Activated CD4-positive, alpha-beta memory T cell treated with anti-CD3 and anti-CD28 coated beads for 36 hours (primary cell): ENCODE measurements around the gene ZNF513. TPM values are rescaled to one million over a fixed set of nuclear protein-coding genes. Genes with fewer than 3 reads are reported as not detected.

Source experiments
- CTCF ChIA-PET: fragments of 350-600 bp; sonication (Branson Sonifier 250); formaldehyde crosslinking; loops from one replicate; lab custom pipeline; 2021; ENCODE audit warnings: antibody characterized with exemption, inconsistent platforms; lab: Charles Lee
- POLR2A ChIA-PET: fragments of 350-600 bp; sonication (Branson Sonifier 250); formaldehyde crosslinking; loops from one replicate; lab custom pipeline; 2021; ENCODE audit warnings: antibody characterized with exemption; lab: Charles Lee
- DNase-seq: peaks from one replicate; pipeline ENCODE4 v3.0.0-alpha.2; 2020
- H3K27ac Mint-ChIP-seq: one replicate; pipeline ENCODE4 v1.8.0; 2021; ENCODE audit warnings: mixed read lengths
- H3K27me3 Mint-ChIP-seq: one replicate; pipeline ENCODE4 v1.8.0; 2021; ENCODE audit warnings: mixed read lengths
- H3K36me3 Mint-ChIP-seq: one replicate; pipeline ENCODE4 v1.8.0; 2021; ENCODE audit warnings: mixed read lengths
- H3K4me1 Mint-ChIP-seq: one replicate; pipeline ENCODE4 v1.8.0; 2021; ENCODE audit warnings: low read depth, mixed read lengths
- H3K4me3 Mint-ChIP-seq: one replicate; pipeline ENCODE4 v1.8.0; 2021; ENCODE audit warnings: mild to moderate bottlenecking, mixed read lengths
- H3K9me3 Mint-ChIP-seq: one replicate; pipeline ENCODE4 v1.8.0; 2021; ENCODE audit warnings: mixed read lengths
- intact Hi-C: fragments of 100-400 bp; cut with micrococcal nuclease; formaldehyde crosslinking; loops from one replicate; pipeline ENCODE4 v1.15.1; 2023
- total RNA-seq, 2 experiments: library from RNA; stranded (reverse); gene quantifications; one replicate each; pipeline ENCODE4 v1.2.3, GENCODE V29; 2021

Gene ZNF513
- total RNA-seq, 2 experiments from 2014 or later: 8.6 to 9.7 TPM

DNA sequence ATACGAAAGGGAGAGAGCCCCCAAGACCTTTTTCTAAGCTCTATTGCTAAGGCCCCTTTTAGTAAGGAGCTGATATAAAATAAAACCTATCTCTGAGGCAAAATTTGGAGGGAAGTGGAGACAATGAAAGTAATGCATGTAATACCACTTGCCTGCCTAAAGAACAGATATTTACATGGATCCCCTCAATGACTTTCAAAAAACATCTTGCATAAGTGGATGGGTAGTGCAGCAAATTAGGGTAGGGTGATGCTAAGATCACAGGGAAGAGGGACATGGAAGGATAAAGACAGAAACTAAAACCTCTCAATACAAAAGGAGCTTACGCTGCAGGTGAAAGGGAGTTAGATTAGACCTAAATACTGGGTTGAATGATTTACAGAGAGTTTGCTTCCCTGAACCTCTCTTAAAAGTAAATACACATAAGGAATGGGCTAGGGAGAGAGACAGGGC, 1.1 kb downstream of the ZNF513 start:
- Mint-ChIP-seq H3K36me3 (peaks cover 71% of the 10 kb centered on the region), H3K4me3 (peak overlapping the region; percentile 90), H3K4me1 (peaks cover 22% of the 10 kb centered on the region), H3K27ac (peak overlapping the region; percentile 80), H3K9me3 (no peaks in the 10 kb centered on the region), H3K27me3 (no peaks in the 10 kb centered on the region)
- CTCF ChIA-PET: interaction anchor here (0.8 to 2.5 kb wide), 5 partner anchors 8 to 303 kb away, joined by 4 to 15 read pairs (median 6); partner anchors contain the start of genes EIF2B4, PPM1G and SNX17
- no peak for DNase-seq
- POLR2A ChIA-PET: interaction anchor here (0.7 to 5.0 kb wide), 6 partner anchors 9 to 328 kb away, joined by 3 to 54 read pairs (median 3); partner anchors contain the start of genes EIF2B4, PPM1G and SNX17
- intact Hi-C loops: no loop called here

DNA sequence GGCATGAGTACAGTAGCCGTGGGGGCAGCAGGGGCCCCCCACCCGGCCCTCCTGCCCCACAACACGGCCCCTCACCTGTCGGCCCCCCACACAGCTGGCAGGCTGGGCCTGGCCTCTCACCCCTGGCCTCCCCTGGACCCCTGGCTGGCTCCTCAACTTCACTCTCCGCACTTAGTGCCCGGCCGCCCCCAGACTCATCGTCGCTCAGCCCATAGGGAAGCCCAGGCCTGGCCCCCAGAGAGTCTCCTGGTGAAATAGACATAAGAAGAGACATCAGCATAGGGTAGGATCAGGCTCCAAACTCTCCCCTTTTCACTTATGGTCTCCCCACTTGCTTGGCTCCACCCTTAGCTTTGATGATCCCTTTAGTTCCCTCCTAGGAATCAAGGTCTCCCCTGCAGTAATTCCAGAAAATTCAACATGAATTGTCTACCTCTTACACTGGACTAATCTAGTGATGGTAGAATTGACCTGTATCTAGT, 1.7 kb downstream of the ZNF513 start:
- no peak for DNase-seq
- Mint-ChIP-seq H3K9me3 (no peaks in the 10 kb centered on the region), H3K27me3 (no peaks in the 10 kb centered on the region), H3K36me3 (peaks cover 69% of the 10 kb centered on the region), H3K4me3 (peak overlapping the region; percentile 90), H3K4me1 (peaks cover 22% of the 10 kb centered on the region), H3K27ac (peak overlapping the region; percentile 80)
- POLR2A ChIA-PET: interaction anchor here (1.3 to 5.0 kb wide), 3 partner anchors 8 to 52 kb away, joined by 3 to 54 read pairs (median 18); partner anchors contain the start of genes EIF2B4, PPM1G and SNX17
- intact Hi-C loops: no loop called here
- CTCF ChIA-PET: interaction anchor here (0.8 to 2.5 kb wide), 4 partner anchors 8 to 304 kb away, joined by 5 to 15 read pairs (median 10); partner anchors contain the start of genes EIF2B4 and SNX17

DNA sequence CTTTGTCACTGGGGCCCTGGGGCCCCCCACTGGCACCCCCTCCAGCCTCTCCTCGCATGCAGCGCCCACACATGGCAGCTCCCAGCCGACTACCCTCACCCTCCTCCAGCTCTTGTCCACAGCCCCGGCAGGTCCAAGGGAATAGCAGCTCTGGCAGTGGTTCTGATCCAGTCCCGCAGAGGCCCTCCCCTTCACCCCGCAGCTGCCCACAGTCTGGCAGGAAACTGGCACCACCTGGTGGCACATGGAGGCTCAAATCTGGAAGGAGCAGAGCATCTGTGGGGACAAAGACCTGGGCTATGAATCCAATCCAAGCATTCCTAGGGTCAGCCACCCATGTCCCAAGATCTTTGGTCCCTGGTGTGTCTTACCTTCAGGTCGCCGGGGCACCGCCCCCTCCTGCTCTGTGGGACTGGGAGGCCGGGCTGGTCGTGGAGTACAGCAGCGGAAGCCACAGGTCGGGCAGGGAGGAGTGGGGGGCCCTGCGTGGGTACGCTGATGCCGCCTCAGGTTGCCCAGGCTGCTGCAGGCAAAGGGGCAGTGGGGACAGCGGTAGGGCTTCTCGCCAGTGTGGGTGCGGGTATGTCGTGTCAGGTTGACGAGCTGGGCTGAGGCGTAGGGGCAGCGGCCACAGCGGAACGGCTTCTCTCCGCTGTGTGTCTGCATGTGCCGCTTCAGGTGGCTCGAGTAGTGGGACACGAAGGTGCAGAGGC, 2.3 kb downstream of the ZNF513 start:
- DNase-seq: no peak
- CTCF ChIA-PET: interaction anchor here (2.5 kb wide), 1 partner anchor 305 kb away, joined by 15 read pairs; no protein-coding TSS in a partner anchor
- Mint-ChIP-seq H3K27ac (no peak overlapping the region), H3K4me1 (peaks cover 22% of the 10 kb centered on the region), H3K27me3 (no peaks in the 10 kb centered on the region), H3K4me3 (no peak overlapping the region), H3K36me3 (peaks cover 67% of the 10 kb centered on the region), H3K9me3 (no peaks in the 10 kb centered on the region)
- intact Hi-C loops: no loop called here
- POLR2A ChIA-PET: interaction anchor here (0.8 to 5.0 kb wide), 2 partner anchors 7 to 168 kb away, joined by 4 to 54 read pairs; partner anchors contain the start of genes EIF2B4 and SNX17

GRCh38 chr2:27377618-27378095, 2.9 kb downstream of the ZNF513 start:
- no peaks in the 10 kb centered on the region for H3K27me3 Mint-ChIP-seq
- ChIA-PET CTCF (no interaction called here), POLR2A (interaction anchor here (0.8 kb wide), 1 partner anchor 168 kb away, joined by 4 read pairs; no protein-coding TSS in a partner anchor)
- peaks cover 27% of the 10 kb centered on the region for H3K4me1 Mint-ChIP-seq
- H3K27ac Mint-ChIP-seq: no peak overlapping the region
- intact Hi-C loops: no loop called here
- peaks cover 71% of the 10 kb centered on the region for H3K36me3 Mint-ChIP-seq
- no peak for DNase-seq
- H3K9me3 Mint-ChIP-seq: no peaks in the 10 kb centered on the region
- H3K4me3 Mint-ChIP-seq: no peak overlapping the region

DNA sequence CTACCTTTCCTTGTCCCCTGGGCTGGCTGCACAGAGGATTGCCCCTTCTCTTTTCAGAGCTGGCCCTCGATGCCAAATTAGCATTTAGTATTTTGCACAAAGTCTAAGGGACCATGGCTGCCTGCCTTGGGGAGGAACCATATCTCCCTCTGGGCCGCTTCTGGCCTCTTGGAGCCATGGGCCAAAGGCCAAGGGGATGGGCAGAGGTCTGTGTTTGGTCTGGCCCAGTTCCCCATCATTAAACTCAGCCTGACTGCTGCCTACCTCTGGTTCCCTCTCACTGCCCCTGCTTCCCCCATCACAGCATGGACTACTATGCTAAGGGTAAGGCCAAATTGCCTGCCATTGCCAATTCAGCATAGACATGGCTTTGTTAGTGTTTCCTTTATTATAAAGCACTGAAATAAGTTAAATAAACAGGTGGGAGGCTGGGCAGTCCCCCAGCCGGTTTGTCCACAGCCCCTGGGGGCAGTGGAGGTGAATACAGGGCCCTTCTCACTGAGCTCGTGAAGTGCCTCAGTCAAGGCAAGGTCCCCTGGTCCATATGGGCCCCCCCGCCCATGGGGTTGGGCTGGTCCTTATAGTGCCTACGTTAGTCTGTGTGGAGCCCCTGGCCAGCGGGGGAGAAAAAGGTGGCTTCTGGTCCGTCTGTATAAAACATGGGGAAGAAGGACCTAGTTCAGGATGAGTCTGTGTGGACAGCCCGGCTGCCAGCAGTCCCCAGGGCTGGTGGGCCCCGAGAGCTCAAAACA, 3.5 kb downstream of the ZNF513 start:
- H3K27ac Mint-ChIP-seq: no peak overlapping the region
- POLR2A ChIA-PET: interaction anchor here (0.8 kb wide), 1 partner anchor 167 kb away, joined by 4 read pairs; no protein-coding TSS in a partner anchor
- no peak for DNase-seq
- H3K4me1 Mint-ChIP-seq: peaks cover 32% of the 10 kb centered on the region
- intact Hi-C loops: no loop called here
- peaks cover 72% of the 10 kb centered on the region for H3K36me3 Mint-ChIP-seq
- no peaks in the 10 kb centered on the region for H3K9me3 Mint-ChIP-seq
- no peak overlapping the region for H3K4me3 Mint-ChIP-seq
- CTCF ChIA-PET: no interaction called here
- H3K27me3 Mint-ChIP-seq: no peaks in the 10 kb centered on the region

- Mint-ChIP-seq H3K4me1 (peaks cover 36% of the 10 kb centered on the region), H3K36me3 (peaks cover 71% of the 10 kb centered on the region), H3K4me3 (no peak overlapping the region), H3K27ac (no peak overlapping the region), H3K9me3 (no peaks in the 10 kb centered on the region), H3K27me3 (no peaks in the 10 kb centered on the region)
- intact Hi-C loops: no loop called here
- ChIA-PET POLR2A (interaction anchor here (1.3 kb wide), 1 partner anchor 33 kb away, joined by 3 read pairs; the partner anchor contains the start of gene PPM1G), CTCF (no interaction called here)
- DNase-seq: no peak
Measured at GRCh38 chr2:27376151-27376865, 4.2 kb downstream of the ZNF513 start.

- peaks cover 30% of the 10 kb centered on the region for H3K4me1 Mint-ChIP-seq
- no peak overlapping the region for H3K27ac Mint-ChIP-seq
- DNase-seq: no peak
- H3K27me3 Mint-ChIP-seq: no peaks in the 10 kb centered on the region
- H3K4me3 Mint-ChIP-seq: no peak overlapping the region
- peaks cover 68% of the 10 kb centered on the region for H3K36me3 Mint-ChIP-seq
- H3K9me3 Mint-ChIP-seq: no peaks in the 10 kb centered on the region
- CTCF ChIA-PET: no interaction called here
- intact Hi-C loops: no loop called here
- POLR2A ChIA-PET: interaction anchor here (1.3 kb wide), 1 partner anchor 34 kb away, joined by 3 read pairs; the partner anchor contains the start of gene PPM1G
Measured at GRCh38 chr2:27375513-27376099, 4.9 kb downstream of the ZNF513 start.

DNA sequence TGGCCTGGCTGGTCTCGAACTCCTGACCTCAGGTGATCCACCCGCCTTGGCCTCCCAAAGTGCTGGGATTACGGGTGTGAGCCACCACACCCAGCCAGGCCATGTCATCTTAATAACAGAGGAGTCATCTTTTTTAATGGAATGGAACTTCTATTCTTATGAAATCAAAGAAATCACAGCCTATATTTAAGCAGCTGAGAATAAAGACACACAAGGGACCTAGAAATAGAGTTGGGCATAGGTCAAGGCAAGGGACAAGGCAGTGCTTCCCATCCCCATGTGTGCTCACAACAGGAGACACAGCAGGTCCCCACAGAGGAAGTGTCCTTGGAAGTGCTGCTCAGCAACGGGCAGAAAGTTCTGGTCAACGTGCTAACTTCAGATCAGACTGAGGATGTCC, 7.0 kb downstream of the ZNF513 start:
- Mint-ChIP-seq H3K27me3 (no peaks in the 10 kb centered on the region), H3K36me3 (peaks cover 60% of the 10 kb centered on the region), H3K4me3 (no peak overlapping the region), H3K4me1 (peaks cover 26% of the 10 kb centered on the region), H3K9me3 (no peaks in the 10 kb centered on the region), H3K27ac (no peak overlapping the region)
- DNase-seq: no peak
- intact Hi-C loops: no loop called here
- ChIA-PET POLR2A (no interaction called here), CTCF (no interaction called here)

DNA sequence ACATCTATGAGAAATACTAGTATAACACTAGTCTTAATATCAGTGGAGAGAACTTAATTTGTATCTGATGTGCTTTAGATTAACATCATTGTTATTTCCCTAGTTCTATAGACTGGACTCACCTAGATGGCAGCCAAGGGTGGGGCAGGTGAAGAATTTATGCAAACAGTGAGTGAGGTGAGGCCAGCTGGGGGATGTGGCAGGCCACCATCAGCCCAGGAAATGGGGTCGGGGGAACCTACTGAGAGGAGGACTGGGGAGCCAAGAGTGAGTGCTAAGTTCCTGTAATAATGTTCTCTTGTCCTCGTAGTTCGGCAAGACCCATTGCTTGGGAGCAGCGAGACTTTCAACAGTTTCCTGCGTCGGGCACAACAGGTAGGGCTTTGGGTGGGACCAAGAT, 7.6 kb downstream of the ZNF513 start:
- peaks cover 31% of the 10 kb centered on the region for H3K4me1 Mint-ChIP-seq
- CTCF ChIA-PET: interaction anchor here (1.5 to 3.8 kb wide), 2 partner anchors 55 to 58 kb away, joined by 3 to 17 read pairs; partner anchors contain the start of gene NRBP1
- intact Hi-C loops: no loop called here
- H3K4me3 Mint-ChIP-seq: no peak overlapping the region
- H3K9me3 Mint-ChIP-seq: no peaks in the 10 kb centered on the region
- no peaks in the 10 kb centered on the region for H3K27me3 Mint-ChIP-seq
- peak overlapping the region; percentile 70 for H3K27ac Mint-ChIP-seq
- no peak for DNase-seq
- peaks cover 54% of the 10 kb centered on the region for H3K36me3 Mint-ChIP-seq
- POLR2A ChIA-PET: interaction anchor here (4.3 kb wide), 1 partner anchor 8 kb away, joined by 54 read pairs; the partner anchor contains the start of gene ZNF513

GRCh38 chr2:27370816-27371620, 9.5 kb downstream of the ZNF513 start:
- Mint-ChIP-seq H3K9me3 (no peaks in the 10 kb centered on the region), H3K36me3 (peaks cover 50% of the 10 kb centered on the region), H3K4me3 (peak overlapping the region; percentile 87), H3K4me1 (peaks cover 29% of the 10 kb centered on the region), H3K27ac (peak overlapping the region; percentile 96), H3K27me3 (no peaks in the 10 kb centered on the region)
- intact Hi-C loops: loop anchor here (1.0 to 2.0 kb wide), 7 partner anchors 9 to 312 kb away; partner anchors contain the start of genes CCDC121, GPN1, GTF3C2 and MPV17
- POLR2A ChIA-PET: interaction anchor here (0.6 to 4.3 kb wide), 9 partner anchors 9 to 318 kb away, joined by 3 to 54 read pairs (median 4); partner anchors contain the start of genes GTF3C2, NRBP1, PPM1G and ZNF513
- DNase-seq: peak; percentile 41
- CTCF ChIA-PET: interaction anchor here (0.7 to 5.8 kb wide), 8 partner anchors 9 to 312 kb away, joined by 3 to 38 read pairs (median 6); partner anchors contain the start of genes GTF3C2, NRBP1 and ZNF513
